GM19324 (cell line): ENCODE measurements around the gene LDB1.

Experiments
- ATAC-seq: cut with Tn5 transposase; IDR thresholded peaks from one replicate; pipeline ENCODE4 v1.9.1; 2021; ENCODE audit warnings: mild to moderate bottlenecking, moderate library complexity; ENCODE audit not compliant: unreplicated experiment, low FRiP score

LDB1 gene

GRCh38 chr10:102066399-102067088 lies 53.6 kb downstream of the LDB1 start:
- ATAC-seq, result no peak

GRCh38 chr10:102065561-102066398 lies 54.4 kb downstream of the LDB1 start:
- ATAC-seq, result peak; percentile 32

- peak; percentile 92 for ATAC-seq
Measured at GRCh38 chr10:102064868-102065560, 55.2 kb downstream of the LDB1 start, which contains the start of gene HPS6. HPS6 (plus strand) TSS chr10:102065349; CDS start chr10:102065475, 126 bp downstream.

GRCh38 chr10:102064503-102064867 lies 55.7 kb downstream of the LDB1 start:
- ATAC-seq, result no peak

GRCh38 chr10:102059987-102060386 lies 60.2 kb downstream of the LDB1 start:
- ATAC-seq, result no peak
